ENCODE results near the gene SERPINB7. TPM values are rescaled to one million over a fixed set of nuclear protein-coding genes. Genes with fewer than 3 reads are reported as not detected.

The SERPINB7 gene
- total RNA-seq, 1 experiment from 2014 or later, result not detected

- Histone ChIP-seq H3K4me3 (replicated peaks in 1 of 2; ENCODE audit: low read depth in 1 of 2, low read length in 2 of 2) (no peak overlapping the region), H3K4me1 (ENCODE audit: control insufficient read depth in 1 of 2, insufficient read depth in 2 of 2, low read length in 2 of 2) (no peaks in the 10 kb centered on the region), H3K9me3 (ENCODE audit: control insufficient read depth in 1 of 2, insufficient read depth in 1 of 2, low read depth in 1 of 2, low read length in 2 of 2) (no peaks in the 10 kb centered on the region), H2AFZ (ENCODE audit: low read depth, low read length, poor library complexity, severe bottlenecking) (no peak overlapping the region), H3K9ac (ENCODE audit: low read length) (no peak overlapping the region), H3K27ac (ENCODE audit: low read depth, low read length) (no peak overlapping the region), H3K9me2 (ENCODE audit: insufficient read depth) (no peaks in the 10 kb centered on the region), H3K79me2 (ENCODE audit: insufficient read depth, low read length) (no peaks in the 10 kb centered on the region), H3K36me3 (ENCODE audit: control insufficient read depth in 1 of 2, insufficient read depth in 2 of 2, low read length in 2 of 2) (no peaks in the 10 kb centered on the region), H3K4me2 (ENCODE audit: low read length) (no peak overlapping the region), H3K27me3 (ENCODE audit: insufficient read depth, low read length) (no peaks in the 10 kb centered on the region), H4K20me1 (ENCODE audit: insufficient read depth) (no peaks in the 10 kb centered on the region)
- ChIA-PET CTCF (no interaction called here), POLR2A (no interaction called here), RAD21 (ENCODE audit: low non-redundant PET in 1 of 2, low total read pairs in 2 of 2, uncharacterized antibody in 2 of 2, unreplicated experiment in 2 of 2) (no interaction called here)
- BruUV-seq (replicated peaks), result no TSS peak
- no peak for DNase-seq (ENCODE audit: low read depth, low spot score)
- ATAC-seq, result no peak
- intact Hi-C loops (cut with micrococcal nuclease), result no loop called here
- TF ChIP-seq TCF7L2 (IDR thresholded peaks at IDR 0.05; ENCODE audit: borderline replicate concordance, extremely low read depth, insufficient read depth, insufficient read length) (no peak), SRF (IDR thresholded peaks at IDR 0.05; ENCODE audit: low read depth) (no peak), POLR2AphosphoS5 (IDR thresholded peaks at IDR 0.05; ENCODE audit: low read depth, low read length) (no peak), CBX3 (IDR thresholded peaks at IDR 0.05; ENCODE audit: low read depth) (no peak), ZNF274 (IDR thresholded peaks at IDR 0.05; ENCODE audit: low read depth, low read length) (no peak), RAD21 (IDR thresholded peaks at IDR 0.05; ENCODE audit: low read depth) (no peak), SP1 (IDR thresholded peaks at IDR 0.05; ENCODE audit: low read depth) (no peak), EGR1 (IDR thresholded peaks at IDR 0.05; ENCODE audit: low read depth) (no peak), CEBPB (IDR thresholded peaks at IDR 0.05; ENCODE audit: low read depth) (no peak), EZH2phosphoT487 (IDR thresholded peaks at IDR 0.05; ENCODE audit: borderline replicate concordance) (no peak)
Observed at GRCh38 chr18:63731215-63731614, 44.0 kb upstream of the SERPINB7 start.

DNA sequence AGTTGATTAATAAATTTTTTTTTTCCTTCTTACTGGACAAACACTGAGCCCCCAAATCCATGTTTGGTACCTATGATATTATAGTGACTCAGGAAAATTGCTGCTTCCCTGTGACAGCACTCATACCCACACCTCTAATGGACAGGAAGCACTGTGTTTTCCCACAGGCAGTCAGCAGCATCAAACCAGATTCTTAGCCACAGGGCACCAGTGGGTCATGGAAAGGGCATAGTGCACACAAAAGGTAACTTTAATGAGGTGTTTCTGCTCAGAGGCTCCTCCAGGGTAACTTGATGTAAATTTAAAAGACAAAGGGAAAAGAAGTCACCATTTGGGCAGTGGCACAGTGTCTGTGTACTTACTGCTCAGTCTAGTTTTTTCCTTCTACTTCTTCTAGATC, 38.3 kb upstream of the SERPINB7 start:
- peak overlapping the region; percentile 57 for H3K4me2 ChIP-seq (ENCODE audit: low read length)
- H3K9ac ChIP-seq (ENCODE audit: low read length), result no peak overlapping the region
- ChIA-PET RAD21 (ENCODE audit: low non-redundant PET in 1 of 2, low total read pairs in 2 of 2, uncharacterized antibody in 2 of 2, unreplicated experiment in 2 of 2) (no interaction called here), POLR2A (no interaction called here), CTCF (no interaction called here)
- H3K79me2 ChIP-seq (ENCODE audit: insufficient read depth, low read length), result no peaks in the 10 kb centered on the region
- H3K4me3 ChIP-seq (replicated peaks in 1 of 2; ENCODE audit: low read depth in 1 of 2, low read length in 2 of 2), result no peak overlapping the region
- no peak overlapping the region for H3K27ac ChIP-seq (ENCODE audit: low read depth, low read length)
- no peaks in the 10 kb centered on the region for H3K9me3 ChIP-seq (ENCODE audit: control insufficient read depth in 1 of 2, insufficient read depth in 1 of 2, low read depth in 1 of 2, low read length in 2 of 2)
- H4K20me1 ChIP-seq (ENCODE audit: insufficient read depth), result no peaks in the 10 kb centered on the region
- no TSS peak for BruUV-seq (replicated peaks)
- no peaks in the 10 kb centered on the region for H3K9me2 ChIP-seq (ENCODE audit: insufficient read depth)
- intact Hi-C loops (cut with micrococcal nuclease), result no loop called here
- peak; percentile 23 for DNase-seq (ENCODE audit: low read depth, low spot score)
- peaks cover 4 to 15% of the 10 kb centered on the region in 2 experiments; a peak in 3 of 4 replicates for H3K4me1 ChIP-seq (ENCODE audit: control insufficient read depth in 1 of 2, insufficient read depth in 2 of 2, low read length in 2 of 2)
- H2AFZ ChIP-seq (ENCODE audit: low read depth, low read length, poor library complexity, severe bottlenecking), result peak overlapping the region; percentile 33
- TF ChIP-seq REST (IDR thresholded peaks at IDR 0.05; ENCODE audit: low read depth) (no peak), FOSL1 (IDR thresholded peaks at IDR 0.05; ENCODE audit: low read depth) (peak; percentile 15; the same call in 1 of the 2 replicates), YY1 (IDR thresholded peaks at IDR 0.05; ENCODE audit: extremely low read depth, insufficient replicate concordance, low read depth, low read length) (no peak), ATF3 (IDR thresholded peaks at IDR 0.05) (no peak), POLR2AphosphoS5 (IDR thresholded peaks at IDR 0.05; ENCODE audit: low read depth, low read length) (no peak), CEBPB (IDR thresholded peaks at IDR 0.05; ENCODE audit: low read depth) (no peak), SRF (IDR thresholded peaks at IDR 0.05; ENCODE audit: low read depth) (no peak), SP1 (IDR thresholded peaks at IDR 0.05; ENCODE audit: low read depth) (peak; percentile 42), ZFX (IDR thresholded peaks at IDR 0.05) (no peak)
- TF ChIP-seq, protein P1, sequence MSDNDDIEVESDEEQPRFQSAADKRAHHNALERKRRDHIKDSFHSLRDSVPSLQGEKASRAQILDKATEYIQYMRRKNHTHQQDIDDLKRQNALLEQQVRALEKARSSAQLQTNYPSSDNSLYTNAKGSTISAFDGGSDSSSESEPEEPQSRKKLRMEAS (IDR thresholded peaks at IDR 0.05), result no peak
- no peaks in the 10 kb centered on the region for H3K27me3 ChIP-seq (ENCODE audit: insufficient read depth, low read length)
- no peaks in the 10 kb centered on the region for H3K36me3 ChIP-seq (ENCODE audit: control insufficient read depth in 1 of 2, insufficient read depth in 2 of 2, low read length in 2 of 2)
- peak; percentile 61; the same call in 1 of the 2 replicates for ATAC-seq
